GM19023 (cell line): ENCODE data around the gene SYCP2L.
"Not testable (repeated sequence)": the region's sequence is repeated elsewhere in the genome, so short reads cannot be mapped to it uniquely, and the experiment has no call there.

ENCODE experiments used
- ATAC-seq: cut with Tn5 transposase; IDR thresholded peaks from one replicate; pipeline ENCODE4 v1.9.1; 2021; ENCODE audit warnings: mild to moderate bottlenecking, moderate library complexity; ENCODE audit not compliant: unreplicated experiment

The SYCP2L gene

GRCh38 chr6:10886691-10887502 lies at the start of gene SYCP2L:
TSS of gene SYCP2L (plus strand) at chr6:10887052. CDS start at chr6:10887127, 75 bp downstream.
- ATAC-seq, result peak; percentile 49

GRCh38 chr6:10837622-10837994 lies 49.2 kb upstream of the SYCP2L start:
- no peak for ATAC-seq

GRCh38 chr6:10837995-10838793 lies 48.7 kb upstream of the SYCP2L start, which contains the start of gene MAK:
TSS of gene MAK (minus strand) at chr6:10838539. CDS start at chr6:10830648, 7,891 bp downstream.
- ATAC-seq, result peak; percentile 86

- ATAC-seq, result peak; percentile 48
These were observed 48.0 kb upstream of the SYCP2L start for GRCh38 chr6:10838794-10839333.

- ATAC-seq, result no peak
These were observed 43.3 kb upstream of the SYCP2L start for GRCh38 chr6:10843554-10843953.

- ATAC-seq, result no peak
These were observed 39.2 kb upstream of the SYCP2L start for GRCh38 chr6:10847684-10848083.

- ATAC-seq, result no peak
These were observed 37.0 kb upstream of the SYCP2L start for GRCh38 chr6:10849901-10850300.

- ATAC-seq, result no peak
These were observed 36.1 kb upstream of the SYCP2L start for GRCh38 chr6:10850728-10851127.

- no peak for ATAC-seq
These were observed 34.4 kb upstream of the SYCP2L start for GRCh38 chr6:10852361-10852960.

- ATAC-seq, result not testable (repeated sequence)
These were observed 33.0 kb upstream of the SYCP2L start for GRCh38 chr6:10853849-10854300.

- no peak for ATAC-seq
These were observed 31.8 kb upstream of the SYCP2L start for GRCh38 chr6:10854922-10855632.

GRCh38 chr6:10857259-10857658 lies 29.6 kb upstream of the SYCP2L start:
- no peak for ATAC-seq

- ATAC-seq, result no peak
These were observed 25.8 kb upstream of the SYCP2L start for GRCh38 chr6:10861086-10861485.

- no peak for ATAC-seq
These were observed 24.5 kb upstream of the SYCP2L start for GRCh38 chr6:10862361-10862760.

GRCh38 chr6:10863031-10863430 lies 23.8 kb upstream of the SYCP2L start:
- not testable (repeated sequence) for ATAC-seq

- not testable (repeated sequence) for ATAC-seq
These were observed 20.1 kb upstream of the SYCP2L start for GRCh38 chr6:10866709-10867108.

GRCh38 chr6:10867952-10868351 lies 18.9 kb upstream of the SYCP2L start:
- ATAC-seq, result no peak

- ATAC-seq, result no peak
These were observed 13.5 kb upstream of the SYCP2L start for GRCh38 chr6:10873374-10873773.

GRCh38 chr6:10874207-10874606 lies 12.6 kb upstream of the SYCP2L start:
- ATAC-seq, result no peak

- ATAC-seq, result no peak
These were observed 11.8 kb upstream of the SYCP2L start for GRCh38 chr6:10875026-10875425.
